ENCODE measurements around the gene DMAP1. TPM values are rescaled to one million over a fixed set of nuclear protein-coding genes. Genes with fewer than 3 reads are reported as not detected.

Gene DMAP1
- total RNA-seq, 2 donors from 2014 or later: 39.0 to 44.4 TPM

DNA sequence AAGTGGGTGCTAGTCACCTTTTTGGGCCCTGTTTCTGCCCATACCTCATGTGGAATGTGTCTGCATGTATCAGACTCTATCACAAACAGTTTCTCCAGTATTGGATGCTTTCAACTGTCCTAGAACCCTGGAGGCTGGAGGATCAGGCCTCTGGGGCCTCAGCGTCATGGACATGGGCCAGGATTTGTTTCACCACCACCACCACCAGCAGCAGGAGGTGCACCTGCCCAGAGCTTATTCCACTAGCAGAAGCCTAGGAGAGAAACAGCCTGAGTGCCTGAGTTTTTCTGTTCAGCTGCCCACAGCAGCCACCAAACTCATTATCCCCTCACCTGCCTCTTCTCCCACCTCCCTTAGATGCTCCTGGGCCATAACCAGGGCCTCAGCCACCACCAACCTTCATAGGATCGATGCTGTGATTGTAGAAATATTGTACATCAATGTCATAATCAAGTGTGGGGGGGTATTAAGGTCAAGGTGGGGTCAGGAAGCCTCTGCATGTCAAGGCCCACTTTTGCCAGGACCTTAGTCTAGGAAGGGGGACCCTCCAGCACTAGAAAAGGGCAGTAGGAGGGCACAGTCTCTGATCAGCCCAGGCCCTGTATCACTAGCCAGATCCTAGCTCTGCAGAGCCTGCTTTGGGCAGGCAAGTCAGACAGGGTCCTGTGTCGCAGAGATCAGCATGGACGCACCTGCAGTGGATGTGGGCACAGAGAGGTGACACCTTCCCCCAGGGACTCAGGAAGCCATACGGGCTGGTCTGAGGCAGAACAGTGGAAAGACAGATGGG, 9.3 kb downstream of the DMAP1 start:
- intact Hi-C loops (cut with DNase I, micrococcal nuclease): no loop called here
- ATAC-seq (no peak), DNase-seq (no peak)

DNA sequence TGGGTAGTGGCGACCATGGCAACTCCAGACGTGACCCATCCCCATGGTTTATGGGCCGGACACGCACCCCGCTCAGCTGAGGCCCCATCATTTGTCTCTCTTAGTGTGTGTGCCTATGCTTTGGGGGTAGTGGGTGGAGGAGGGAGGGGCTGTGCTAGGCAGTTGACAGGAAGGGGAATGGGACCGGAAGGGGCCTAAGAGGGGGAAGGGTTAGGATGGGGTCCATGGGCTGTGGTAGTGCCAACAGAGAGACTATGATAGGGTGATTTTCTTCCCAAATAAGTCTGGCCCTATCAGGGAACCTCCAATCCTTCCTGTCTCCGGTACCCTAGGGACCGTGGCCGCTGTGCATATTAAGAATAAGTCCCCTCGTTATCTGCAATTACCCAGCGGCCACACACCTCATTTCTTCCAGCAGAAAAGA, 9.9 kb downstream of the DMAP1 start:
- ATAC-seq (no peak), DNase-seq (no peak)
- intact Hi-C loops (cut with DNase I, micrococcal nuclease): no loop called here

DNA sequence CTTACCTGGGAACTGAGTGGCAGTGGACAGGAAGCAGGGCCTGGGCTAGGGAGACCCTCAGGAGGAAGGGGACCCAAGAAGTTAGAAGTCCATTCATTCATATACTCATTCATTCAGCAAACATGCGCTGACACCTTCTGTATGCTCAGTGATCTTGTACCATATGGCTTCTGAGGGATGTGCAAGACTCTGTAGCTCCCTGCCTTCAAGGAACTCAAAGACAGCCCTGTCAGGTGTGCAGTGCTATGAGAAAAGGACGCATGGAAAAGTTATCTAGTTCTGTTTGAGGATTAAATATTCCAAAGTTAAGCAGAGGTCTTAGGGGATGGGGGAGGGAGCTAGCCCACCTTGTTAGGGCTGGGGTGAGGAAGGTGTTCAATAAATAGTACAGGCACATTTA, 12.5 kb downstream of the DMAP1 start:
- no peak for DNase-seq
- no peak for ATAC-seq
- intact Hi-C loops (cut with DNase I, micrococcal nuclease): no loop called here

DNA sequence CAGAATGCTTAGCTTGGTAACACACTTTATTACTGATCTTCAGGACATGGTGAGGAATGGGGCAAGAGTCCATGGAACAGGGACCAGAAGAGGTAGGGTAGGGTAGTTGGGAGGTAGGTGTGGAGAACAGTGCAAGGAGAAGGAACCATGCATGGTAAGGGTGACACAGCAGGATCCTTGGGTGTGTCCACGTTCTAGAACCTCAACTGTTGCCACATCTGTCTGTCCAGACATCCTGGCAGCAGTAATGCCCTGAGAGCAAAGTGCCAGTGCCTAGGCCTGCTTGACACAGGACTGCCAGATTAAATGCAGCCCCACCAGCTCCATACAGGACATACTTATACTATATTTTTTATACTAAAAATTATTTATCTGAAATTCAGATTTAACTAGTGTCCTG, 13.9 kb downstream of the DMAP1 start:
- DNase-seq (no peak), ATAC-seq (peak; percentile 84)
- intact Hi-C loops (cut with DNase I, micrococcal nuclease): no loop called here

DNA sequence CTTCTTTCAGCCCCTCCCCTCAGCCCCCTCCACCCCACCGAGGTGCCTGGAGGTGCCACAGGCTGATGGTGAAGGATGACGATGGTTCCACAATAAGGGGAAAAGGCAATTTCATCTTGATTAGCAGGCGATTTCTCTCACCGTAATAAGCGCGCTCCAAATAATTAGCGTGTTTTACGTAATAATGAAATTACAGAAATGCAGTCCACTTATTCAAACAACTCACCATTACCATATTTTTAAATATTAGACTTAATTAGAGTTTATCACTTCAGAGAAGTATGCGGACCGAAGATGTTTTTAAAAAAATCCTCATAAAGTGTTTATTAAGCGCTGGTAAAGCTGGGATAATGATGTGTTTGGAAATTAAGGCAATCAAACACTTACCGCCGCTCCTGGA, 14.9 kb downstream of the DMAP1 start:
- intact Hi-C loops (cut with DNase I, micrococcal nuclease): no loop called here

DNA sequence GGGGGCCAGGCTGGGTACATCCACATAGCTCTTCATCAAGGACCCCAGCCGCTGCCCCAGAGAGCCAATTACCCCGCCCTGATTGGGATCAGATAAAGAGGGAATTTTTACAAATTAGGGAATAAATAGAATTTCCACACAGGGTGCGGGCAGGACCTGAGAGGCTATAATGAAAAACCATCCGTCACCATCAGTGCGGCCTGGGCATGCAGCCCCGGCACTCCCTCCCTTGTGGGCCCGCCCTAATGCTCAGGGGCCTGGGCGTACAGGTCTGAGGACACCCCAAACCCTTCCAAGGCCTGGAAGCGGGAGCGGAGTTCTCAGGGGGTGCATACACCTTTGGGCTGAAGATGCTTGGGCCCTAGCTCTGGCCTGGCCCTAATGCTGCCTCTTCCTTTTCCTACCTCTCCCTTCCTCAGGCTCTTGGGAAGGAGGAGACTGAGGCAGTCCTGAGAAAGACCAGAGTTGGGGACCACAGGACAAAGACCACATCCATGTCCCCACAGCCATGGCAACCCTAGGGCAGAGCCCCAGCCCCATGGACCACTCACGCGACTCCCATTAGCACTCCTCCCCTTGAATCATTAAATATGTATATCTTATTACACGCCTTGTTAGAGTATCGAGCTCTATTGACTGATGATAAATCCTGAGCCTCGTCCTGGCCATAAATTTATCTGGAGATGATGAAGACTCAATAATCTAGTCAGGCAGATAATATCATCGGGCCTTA, 16.3 kb downstream of the DMAP1 start:
- intact Hi-C loops (cut with DNase I, micrococcal nuclease): no loop called here
- ATAC-seq: no peak
- DNase-seq: no peak

More for the DNA sequence above, 14.9 kb downstream of the DMAP1 start:
- DNase-seq: no peak
- ATAC-seq: no peak

DNA sequence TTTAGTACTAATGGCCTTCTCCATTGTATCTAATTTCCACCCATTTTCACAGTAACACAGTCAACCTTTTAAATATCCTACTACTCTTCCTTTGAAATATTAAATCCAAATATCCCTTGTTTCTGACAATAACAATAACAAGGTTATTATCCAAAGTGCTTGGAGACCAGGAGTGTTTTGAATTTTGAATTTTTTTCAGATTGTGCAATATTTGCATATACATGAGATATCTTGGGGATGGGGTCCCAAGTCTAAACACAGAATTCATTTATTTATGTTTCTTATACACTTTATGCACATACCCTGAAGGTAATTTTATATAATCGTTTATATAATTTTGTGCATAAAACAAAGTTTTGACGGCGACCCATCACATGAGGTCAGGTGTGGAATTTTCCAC, 17.5 kb downstream of the DMAP1 start:
- intact Hi-C loops (cut with DNase I, micrococcal nuclease): no loop called here
- DNase-seq (no peak), ATAC-seq (no peak)

DNA sequence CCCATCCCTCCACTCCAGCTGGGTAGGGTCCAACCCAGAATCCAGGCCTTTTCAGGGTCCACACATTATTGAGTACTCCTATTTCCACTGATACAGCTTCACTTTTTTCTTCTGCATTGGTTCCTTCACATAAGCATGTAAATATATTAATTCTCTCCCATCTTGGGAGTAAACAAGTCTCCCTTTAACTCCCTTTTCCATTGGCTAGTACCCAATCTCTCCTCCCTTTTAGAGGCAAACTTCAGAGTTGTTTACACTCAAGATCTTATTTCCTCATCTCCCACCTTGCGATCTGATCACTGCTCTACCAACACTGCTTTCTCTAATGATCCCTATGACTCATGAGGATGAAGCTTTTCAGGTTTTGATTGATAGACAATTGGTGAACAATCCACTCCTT, 20.3 kb downstream of the DMAP1 start:
- intact Hi-C loops (cut with DNase I, micrococcal nuclease): no loop called here
- DNase-seq (no peak), ATAC-seq (no peak)

DNA sequence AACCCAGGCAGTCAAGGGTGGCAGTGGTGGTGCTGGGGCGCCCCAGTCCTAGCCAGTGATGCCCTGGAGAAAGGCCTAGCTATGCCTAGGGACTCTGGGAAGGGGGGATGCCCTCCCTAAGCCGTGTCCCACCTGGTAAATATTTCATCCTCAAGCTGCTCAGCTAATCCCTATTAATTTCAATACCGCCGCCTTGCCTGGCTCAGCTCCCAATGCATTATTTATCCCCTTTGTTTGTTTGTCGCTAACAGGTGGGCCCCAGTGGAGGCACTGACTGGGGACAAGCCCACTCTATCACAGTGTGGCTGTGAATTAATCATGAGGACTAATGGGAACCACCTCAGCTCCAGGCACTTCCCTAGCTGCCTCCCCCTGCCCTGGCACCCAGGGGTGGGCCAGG, 22.5 kb downstream of the DMAP1 start:
- no peak for ATAC-seq
- intact Hi-C loops (cut with DNase I, micrococcal nuclease): no loop called here
- DNase-seq: no peak

DNA sequence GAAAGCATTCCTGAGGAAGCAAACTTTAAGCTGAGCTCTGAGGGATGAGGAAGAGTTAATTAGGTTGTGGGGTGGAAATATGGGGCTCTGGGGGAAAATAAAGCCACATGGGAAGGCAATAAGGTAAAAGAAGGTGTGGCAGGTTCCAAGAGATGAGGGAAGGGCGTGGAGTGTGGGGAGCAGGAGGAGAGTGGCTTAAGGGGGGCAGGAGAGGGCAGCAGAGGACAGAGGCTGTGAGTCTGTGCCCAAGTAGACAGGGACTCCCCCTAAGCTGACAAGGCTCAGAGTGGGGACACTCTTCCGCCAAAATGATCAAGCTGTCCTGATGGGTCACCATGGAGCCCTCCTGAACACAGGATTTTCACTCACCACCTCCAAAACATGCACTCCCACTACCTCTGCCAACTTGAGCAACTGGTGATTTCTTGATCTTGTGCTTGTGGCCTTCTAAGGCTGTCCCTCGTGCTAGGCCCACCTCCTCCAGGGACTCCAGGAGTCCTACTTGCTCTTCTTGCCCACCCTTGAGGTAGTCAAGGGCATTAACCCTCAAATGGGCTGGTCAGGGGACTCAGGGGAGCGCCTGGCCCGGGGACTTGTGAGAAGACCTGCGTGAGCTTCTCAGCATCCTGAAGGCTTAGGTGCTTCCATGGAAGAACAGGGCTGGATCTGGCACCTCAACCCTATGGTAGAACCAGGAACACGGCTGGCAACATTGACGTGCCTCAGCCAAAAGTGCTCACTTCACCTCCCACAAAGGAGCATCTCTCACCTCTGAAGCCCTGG, 23.4 kb downstream of the DMAP1 start:
- intact Hi-C loops (cut with DNase I, micrococcal nuclease): no loop called here
- ATAC-seq (peak; percentile 43), DNase-seq (no peak)

DNA sequence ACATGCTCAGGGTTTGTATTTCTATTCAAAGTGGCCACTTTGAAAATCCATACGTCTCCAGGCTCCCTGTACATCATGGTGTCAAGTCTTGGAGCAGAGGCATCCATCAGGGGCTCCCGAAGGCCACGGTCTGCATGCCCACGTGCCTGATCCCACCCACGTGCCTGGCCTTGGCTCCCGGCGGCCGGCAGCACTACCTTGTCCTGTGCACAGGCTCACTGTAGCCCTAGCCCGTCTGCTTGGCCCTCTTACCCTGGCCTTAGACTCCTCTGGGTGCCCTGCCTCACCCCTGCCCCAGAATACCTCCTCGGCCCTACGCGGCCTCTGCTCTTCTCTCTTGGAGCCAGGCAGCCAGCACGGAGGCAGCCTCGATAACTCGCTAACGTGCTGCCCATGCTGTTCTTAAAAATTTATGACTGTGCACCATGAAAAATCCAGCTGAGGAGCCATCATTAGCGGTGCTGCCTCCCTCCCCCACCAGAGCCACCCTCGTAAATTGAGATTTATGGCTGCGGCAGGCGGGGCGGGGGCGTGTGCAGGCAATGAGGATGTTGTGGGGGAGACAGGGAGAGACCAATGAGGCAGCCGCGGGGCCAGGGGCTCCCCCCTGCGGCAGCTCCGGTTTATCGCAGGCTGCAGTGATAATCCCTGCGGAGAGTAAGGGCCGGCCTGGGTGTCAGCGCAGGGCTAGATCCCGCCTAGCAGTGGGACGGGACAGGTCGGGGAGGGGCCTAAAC, 24.6 kb downstream of the DMAP1 start:
- intact Hi-C loops (cut with DNase I, micrococcal nuclease): no loop called here
- ATAC-seq: peak; percentile 91
- peak; percentile 84 to 87 for DNase-seq

DNA sequence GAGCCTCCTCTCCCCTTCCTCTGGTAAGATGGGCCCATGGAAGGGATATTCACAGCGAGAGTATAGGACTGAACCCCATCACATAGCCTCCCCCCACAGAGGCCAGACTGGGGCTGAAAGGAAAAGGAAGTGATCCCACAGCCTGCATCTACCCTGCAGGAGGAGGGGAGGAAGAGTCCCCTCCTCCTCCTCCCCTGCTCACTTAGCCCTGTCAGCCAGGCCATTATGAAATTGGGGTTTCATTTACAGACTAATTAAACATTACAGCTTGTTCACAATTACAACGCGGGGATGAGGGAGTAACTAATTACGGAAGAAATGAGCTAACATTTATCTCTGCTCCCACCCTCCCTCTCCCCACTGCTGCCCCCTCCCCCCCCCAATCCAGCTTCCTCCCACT, 25.4 kb downstream of the DMAP1 start:
- DNase-seq (no peak), ATAC-seq (no peak)
- intact Hi-C loops (cut with DNase I, micrococcal nuclease): no loop called here

DNA sequence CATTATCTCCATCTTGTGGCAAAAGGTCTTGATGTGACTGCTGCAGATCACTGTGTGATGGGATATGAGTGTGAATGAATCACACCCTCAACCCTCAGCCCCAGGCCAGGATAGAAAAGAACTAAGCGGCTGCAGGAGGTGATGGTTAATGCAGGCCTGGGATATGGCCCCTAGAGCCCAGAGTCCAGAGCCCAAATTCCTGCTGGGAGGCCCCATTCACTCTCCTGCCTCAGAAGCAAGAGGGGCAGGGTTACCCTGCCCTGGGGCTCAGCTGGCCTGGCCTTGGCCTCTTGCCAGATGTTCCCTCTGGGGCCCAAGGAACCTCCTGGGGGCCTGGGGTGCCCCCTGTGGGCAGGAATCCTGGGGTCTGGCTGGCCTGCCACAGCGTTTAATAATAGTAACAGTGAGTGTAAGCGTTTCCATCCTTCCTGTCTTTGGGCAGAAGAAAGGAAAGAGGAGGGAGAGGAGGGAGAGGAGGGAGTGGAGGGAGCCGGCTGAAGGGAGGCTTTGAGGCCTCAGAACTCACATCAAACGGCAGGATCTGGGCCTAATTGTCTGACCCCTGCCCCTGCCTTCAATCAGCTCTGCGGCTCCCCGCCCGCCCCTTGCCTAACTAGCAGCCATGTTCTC, 26.2 kb downstream of the DMAP1 start:
- ATAC-seq: no peak
- intact Hi-C loops (cut with DNase I, micrococcal nuclease): no loop called here
- peak in 1 of 2 donors; percentile 36 for DNase-seq

DNA sequence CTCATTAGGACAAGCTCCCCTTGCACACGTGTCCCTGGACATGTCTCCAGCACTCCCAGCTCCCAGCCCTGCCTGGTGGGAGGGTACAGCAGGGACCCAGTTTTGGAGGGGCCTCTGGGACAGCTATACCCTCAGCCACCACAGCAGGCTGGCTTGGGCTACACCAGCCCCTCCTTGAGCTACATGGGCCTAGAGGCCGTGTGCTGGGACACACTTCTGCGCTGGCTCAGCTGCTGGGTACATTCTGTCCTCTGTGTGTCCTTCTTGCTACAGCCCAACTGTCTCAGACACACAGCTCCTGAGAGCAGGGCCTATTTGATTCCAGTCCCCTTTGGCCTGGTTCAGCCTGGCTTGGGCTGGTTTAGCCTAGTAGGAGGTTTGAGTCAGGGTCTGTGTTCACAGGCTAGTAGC, 26.7 kb downstream of the DMAP1 start:
- ATAC-seq (no peak), DNase-seq (peak in 1 of 2 donors; percentile 60)
- intact Hi-C loops (cut with DNase I, micrococcal nuclease): no loop called here

DNA sequence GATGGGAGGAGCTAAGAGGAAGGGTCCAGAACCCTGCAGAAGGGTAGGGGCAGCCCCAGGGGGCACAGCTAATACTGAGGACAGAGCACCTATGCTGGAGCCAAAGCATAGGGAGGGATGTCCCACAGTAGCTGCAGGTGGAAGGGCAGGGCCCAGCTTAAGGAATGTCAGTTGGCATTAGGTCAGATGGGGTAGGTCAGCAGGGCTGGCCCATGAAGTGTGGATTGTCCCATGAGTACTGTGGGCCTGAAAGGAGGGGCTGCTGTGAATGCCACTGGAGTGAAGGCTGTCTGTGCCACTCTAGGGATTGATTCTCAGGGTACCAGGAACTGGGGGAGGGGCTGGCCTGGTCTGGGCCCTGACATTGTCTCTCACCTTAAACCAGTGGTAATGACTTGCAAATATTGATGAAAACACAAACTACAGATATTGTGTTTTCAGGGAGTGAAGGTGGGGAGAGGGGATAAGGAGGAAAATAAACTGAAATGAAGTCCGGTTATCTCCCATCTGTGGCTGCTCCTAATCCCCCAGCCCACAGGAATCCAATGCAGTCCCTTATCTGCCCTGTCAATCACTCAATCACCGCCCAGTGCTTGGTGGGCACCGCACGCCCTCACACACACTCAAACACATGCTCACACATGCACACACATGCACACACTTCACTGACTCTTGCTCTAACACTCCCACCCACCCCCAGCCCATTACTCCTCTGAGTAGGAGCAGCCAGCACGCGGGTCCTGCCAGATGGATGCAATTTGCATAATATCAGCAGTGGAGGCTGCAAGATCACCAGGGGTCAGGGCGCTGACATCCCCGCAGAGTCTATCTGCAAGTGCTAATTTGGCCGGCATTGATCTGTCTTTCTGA, 27.8 kb downstream of the DMAP1 start:
- DNase-seq (no peak), ATAC-seq (no peak)
- intact Hi-C loops (cut with DNase I, micrococcal nuclease): no loop called here

DNA sequence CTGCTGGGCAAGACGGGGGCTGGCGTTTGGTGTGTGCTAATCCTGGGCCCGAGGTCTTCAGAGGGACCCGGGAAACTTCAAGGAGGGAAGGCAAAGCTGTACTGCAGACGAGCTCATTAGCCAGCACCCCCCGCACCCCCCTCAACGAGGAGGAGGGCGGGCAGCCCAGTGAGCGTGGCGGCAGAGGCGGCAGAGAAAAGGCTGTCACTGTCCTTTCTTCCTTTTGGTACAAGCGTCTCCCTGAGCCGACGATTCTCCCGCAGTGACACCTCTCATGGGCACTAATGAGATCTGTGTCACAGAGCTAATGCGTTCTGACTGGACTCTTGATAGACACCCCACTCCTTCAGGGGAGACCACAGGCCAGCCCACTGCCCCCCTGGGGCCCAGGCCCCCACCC, 29.5 kb downstream of the DMAP1 start:
- no peak for DNase-seq
- ATAC-seq: no peak
- intact Hi-C loops (cut with DNase I, micrococcal nuclease): no loop called here

DNA sequence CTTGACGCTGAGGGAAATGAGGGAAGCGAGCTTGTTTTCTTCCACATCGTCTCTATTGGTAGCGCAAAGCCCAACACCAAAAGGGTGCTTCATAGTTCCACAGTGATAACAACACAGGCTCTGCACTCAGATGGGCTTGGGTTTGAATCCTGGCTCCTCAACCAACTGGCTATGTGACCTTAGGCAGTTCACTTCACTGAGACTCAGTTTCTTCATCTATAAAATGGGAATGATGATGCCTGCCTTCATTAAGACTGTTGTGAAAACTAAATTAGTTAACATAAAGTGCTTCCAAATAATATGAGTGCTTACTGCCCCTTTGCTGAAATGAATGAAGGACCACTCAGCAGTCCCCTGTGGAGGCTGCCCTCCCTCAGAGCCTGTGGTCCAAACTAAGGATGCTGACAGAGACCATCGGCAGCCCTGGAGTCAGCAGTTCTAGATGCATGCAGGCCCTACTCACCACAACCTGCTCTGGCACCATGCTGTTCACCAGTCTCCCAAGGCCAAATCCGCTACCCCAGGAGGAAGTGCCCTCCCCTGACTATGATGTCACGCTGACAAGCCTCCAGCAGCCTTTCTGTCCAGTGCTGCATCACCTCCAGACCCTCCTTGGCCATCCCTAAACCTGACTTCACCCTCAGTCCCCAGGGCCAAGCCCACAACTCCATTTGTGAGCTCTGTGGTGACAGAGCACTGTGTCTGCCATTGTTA, 30.7 kb downstream of the DMAP1 start:
- ATAC-seq: no peak
- no peak for DNase-seq
- intact Hi-C loops (cut with DNase I, micrococcal nuclease): no loop called here

Measured in left colon (tissue), 2 donors.